GM12891 (cell line): Measurements from ENCODE around the gene ZCCHC2.

Source experiments
- POLR2A ChIP-seq: IDR thresholded peaks from 2 replicates; pipeline ENCODE4 v1.6.1; 2011; ENCODE audit warnings: low read depth, low read length, control low read depth
- POLR2AphosphoS5 ChIP-seq: IDR thresholded peaks from 2 replicates; pipeline ENCODE4 v1.6.1; 2011; ENCODE audit warnings: low read depth, low read length, control low read depth
- TAF1 ChIP-seq: IDR thresholded peaks from 2 replicates; pipeline ENCODE4 v1.6.1; 2011; ENCODE audit warnings: low read depth, low read length, control low read depth

DNA sequence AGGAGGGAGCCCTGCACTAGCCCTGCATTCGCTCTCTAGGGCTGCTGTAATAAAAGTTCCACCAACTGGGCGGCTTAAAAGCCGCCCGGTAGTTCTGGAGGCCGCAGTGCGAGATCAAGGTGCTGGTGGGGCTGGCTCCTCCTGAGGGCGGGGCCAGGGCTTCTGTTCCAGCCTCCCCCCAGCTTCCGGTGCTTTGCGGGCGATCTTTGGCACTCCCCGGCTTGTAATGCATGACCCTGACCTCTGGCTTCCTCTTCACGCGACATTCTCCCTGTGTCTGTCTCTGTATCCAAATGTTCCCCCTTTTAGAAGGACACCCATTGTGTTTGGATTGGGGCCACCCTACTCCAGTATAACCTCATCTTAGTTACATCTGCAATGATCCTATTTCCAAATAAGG, 84.5 kb downstream of the ZCCHC2 start:
- TF ChIP-seq POLR2AphosphoS5 (no peak), TAF1 (no peak), POLR2A (no peak)
